ENCODE measurements around the gene TP63.

Gene TP63

GRCh38 chr3:189851682-189852081 is 220.5 kb downstream of the TP63 start:
- Histone ChIP-seq H3K36me3 (ENCODE audit: control insufficient read depth, insufficient read depth, low read length) (no peaks in the 10 kb centered on the region), H2AFZ (no peak overlapping the region)
- TF ChIP-seq, protein P1, sequence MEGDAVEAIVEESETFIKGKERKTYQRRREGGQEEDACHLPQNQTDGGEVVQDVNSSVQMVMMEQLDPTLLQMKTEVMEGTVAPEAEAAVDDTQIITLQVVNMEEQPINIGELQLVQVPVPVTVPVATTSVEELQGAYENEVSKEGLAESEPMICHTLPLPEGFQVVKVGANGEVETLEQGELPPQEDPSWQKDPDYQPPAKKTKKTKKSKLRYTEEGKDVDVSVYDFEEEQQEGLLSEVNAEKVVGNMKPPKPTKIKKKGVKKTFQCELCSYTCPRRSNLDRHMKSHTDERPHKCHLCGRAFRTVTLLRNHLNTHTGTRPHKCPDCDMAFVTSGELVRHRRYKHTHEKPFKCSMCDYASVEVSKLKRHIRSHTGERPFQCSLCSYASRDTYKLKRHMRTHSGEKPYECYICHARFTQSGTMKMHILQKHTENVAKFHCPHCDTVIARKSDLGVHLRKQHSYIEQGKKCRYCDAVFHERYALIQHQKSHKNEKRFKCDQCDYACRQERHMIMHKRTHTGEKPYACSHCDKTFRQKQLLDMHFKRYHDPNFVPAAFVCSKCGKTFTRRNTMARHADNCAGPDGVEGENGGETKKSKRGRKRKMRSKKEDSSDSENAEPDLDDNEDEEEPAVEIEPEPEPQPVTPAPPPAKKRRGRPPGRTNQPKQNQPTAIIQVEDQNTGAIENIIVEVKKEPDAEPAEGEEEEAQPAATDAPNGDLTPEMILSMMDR (IDR thresholded peaks at IDR 0.05), result no peak

DNA sequence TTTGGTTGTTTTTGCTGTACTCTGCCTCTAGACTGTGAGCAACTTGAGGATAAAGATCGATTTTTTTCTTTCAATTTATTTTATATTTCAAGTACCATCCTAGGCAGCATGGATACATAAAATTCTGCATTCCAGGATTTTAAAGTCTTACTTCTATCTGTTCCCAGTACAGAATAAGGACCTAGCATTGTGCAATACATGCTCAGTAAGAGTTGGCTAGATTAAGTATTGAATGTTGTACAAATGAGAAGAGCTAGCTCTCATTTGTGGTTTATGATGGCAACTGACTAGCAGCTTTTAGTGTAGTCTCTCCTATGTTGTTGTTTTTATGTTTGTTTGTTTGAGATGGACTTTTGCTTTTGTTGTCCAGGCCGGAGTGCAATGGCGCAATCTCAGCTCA is 222.7 kb downstream of the TP63 start:
- H3K9me3 ChIP-seq (ENCODE audit: control insufficient read depth, low read length), result no peaks in the 10 kb centered on the region
- H3K27ac ChIP-seq, result no peak overlapping the region
- no peaks in the 10 kb centered on the region for H3K27me3 ChIP-seq (ENCODE audit: control insufficient read depth, insufficient read depth, low read length)
- H3K9ac ChIP-seq, result no peak overlapping the region
- no peak overlapping the region for H3K4me3 ChIP-seq (ENCODE audit: low read depth, low read length)
- H3K4me2 ChIP-seq (ENCODE audit: low read length), result no peak overlapping the region
- no peaks in the 10 kb centered on the region for H3K36me3 ChIP-seq (ENCODE audit: control insufficient read depth, insufficient read depth, low read length)
- no peaks in the 10 kb centered on the region for H3K79me2 ChIP-seq
- H2AFZ ChIP-seq, result no peak overlapping the region
- no peaks in the 10 kb centered on the region for H3K4me1 ChIP-seq
- TF ChIP-seq, protein P1 (IDR thresholded peaks at IDR 0.05), result no peak

More at GRCh38 chr3:189851682-189852081, 220.5 kb downstream of the TP63 start:
- Histone ChIP-seq H3K79me2 (no peaks in the 10 kb centered on the region), H3K27ac (no peak overlapping the region), H3K9ac (no peak overlapping the region), H3K4me2 (ENCODE audit: low read length) (no peak overlapping the region), H3K9me3 (ENCODE audit: control insufficient read depth, low read length) (no peaks in the 10 kb centered on the region), H3K27me3 (ENCODE audit: control insufficient read depth, insufficient read depth, low read length) (no peaks in the 10 kb centered on the region), H3K4me3 (ENCODE audit: low read depth, low read length) (no peak overlapping the region), H3K4me1 (no peaks in the 10 kb centered on the region)

DNA sequence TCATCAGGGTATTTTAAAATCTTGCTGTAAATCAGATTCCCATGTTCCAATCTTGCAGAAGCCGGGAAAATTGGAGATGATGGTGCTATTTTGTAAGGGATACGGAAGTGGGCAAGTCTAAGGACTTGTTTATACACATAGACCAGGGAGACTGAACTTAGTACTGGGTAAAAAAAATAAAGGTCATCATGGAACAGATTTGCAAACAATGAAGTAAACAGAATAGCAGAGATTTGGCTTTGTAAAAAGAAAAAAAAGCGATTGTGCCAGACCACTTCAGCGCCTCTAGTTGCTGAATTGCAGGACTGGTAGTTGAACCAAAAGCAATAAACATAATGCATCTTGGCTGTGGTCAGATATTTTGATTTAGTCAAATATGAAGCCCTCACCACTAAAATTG is 229.1 kb downstream of the TP63 start:
- H3K27me3 ChIP-seq (ENCODE audit: control insufficient read depth, insufficient read depth, low read length), result no peaks in the 10 kb centered on the region
- no peak overlapping the region for H3K4me2 ChIP-seq (ENCODE audit: low read length)
- TF ChIP-seq, protein P1 (IDR thresholded peaks at IDR 0.05), result no peak

GRCh38 chr3:189862385-189862998 is 231.3 kb downstream of the TP63 start:
- H3K27me3 ChIP-seq (ENCODE audit: control insufficient read depth, insufficient read depth, low read length), result no peaks in the 10 kb centered on the region
- H3K4me1 ChIP-seq, result no peaks in the 10 kb centered on the region
- H3K27ac ChIP-seq, result no peak overlapping the region
- no peak overlapping the region for H3K4me2 ChIP-seq (ENCODE audit: low read length)
- no peaks in the 10 kb centered on the region for H3K79me2 ChIP-seq
- no peak overlapping the region for H3K9ac ChIP-seq
- H3K9me3 ChIP-seq (ENCODE audit: control insufficient read depth, low read length), result no peaks in the 10 kb centered on the region
- no peak overlapping the region for H3K4me3 ChIP-seq (ENCODE audit: low read depth, low read length)
- H2AFZ ChIP-seq, result no peak overlapping the region
- H3K36me3 ChIP-seq (ENCODE audit: control insufficient read depth, insufficient read depth, low read length), result no peaks in the 10 kb centered on the region
- TF ChIP-seq, protein P1 (IDR thresholded peaks at IDR 0.05), result no peak

More for the DNA sequence above, 229.1 kb downstream of the TP63 start:
- H3K36me3 ChIP-seq (ENCODE audit: control insufficient read depth, insufficient read depth, low read length), result no peaks in the 10 kb centered on the region
- no peak overlapping the region for H3K9ac ChIP-seq
- no peaks in the 10 kb centered on the region for H3K4me1 ChIP-seq
- H3K27ac ChIP-seq, result no peak overlapping the region
- no peaks in the 10 kb centered on the region for H3K79me2 ChIP-seq
- H3K4me3 ChIP-seq (ENCODE audit: low read depth, low read length), result no peak overlapping the region
- no peaks in the 10 kb centered on the region for H3K9me3 ChIP-seq (ENCODE audit: control insufficient read depth, low read length)
- no peak overlapping the region for H2AFZ ChIP-seq

DNA sequence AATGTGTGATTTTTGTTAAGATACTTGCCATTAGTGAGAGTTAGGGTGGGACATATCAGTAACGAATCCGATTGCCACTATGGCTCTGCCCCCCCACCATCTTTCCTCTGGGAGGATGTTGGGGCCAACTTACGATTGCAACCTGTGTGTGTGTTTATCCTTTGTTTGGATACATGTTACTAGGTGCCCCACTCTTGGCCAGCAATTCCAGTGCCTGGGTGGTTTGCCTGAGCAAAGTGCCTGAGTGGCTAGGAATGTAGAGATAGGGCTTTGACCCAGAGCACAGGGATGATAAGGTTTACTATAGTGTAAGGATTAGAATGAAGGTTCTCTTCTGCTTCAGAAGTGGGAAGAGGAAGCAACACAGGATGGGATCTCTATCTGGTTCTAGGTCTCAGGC is 231.8 kb downstream of the TP63 start:
- Histone ChIP-seq H3K27me3 (ENCODE audit: control insufficient read depth, insufficient read depth, low read length) (no peaks in the 10 kb centered on the region), H3K4me2 (ENCODE audit: low read length) (no peak overlapping the region), H3K4me1 (no peaks in the 10 kb centered on the region), H3K4me3 (ENCODE audit: low read depth, low read length) (no peak overlapping the region), H2AFZ (no peak overlapping the region), H3K36me3 (ENCODE audit: control insufficient read depth, insufficient read depth, low read length) (no peaks in the 10 kb centered on the region), H3K9me3 (ENCODE audit: control insufficient read depth, low read length) (no peaks in the 10 kb centered on the region), H3K9ac (no peak overlapping the region), H3K79me2 (no peaks in the 10 kb centered on the region), H3K27ac (no peak overlapping the region)
- TF ChIP-seq, protein P1 (IDR thresholded peaks at IDR 0.05), result no peak
